ENCODE results near the gene VSTM2B.

GRCh38 chr19:29538146-29538545 is 12.4 kb downstream of the VSTM2B start:
- TF ChIP-seq POLR2AphosphoS5 (IDR thresholded peaks at IDR 0.05; ENCODE audit: low read depth, low read length) (no peak), TAF1 (IDR thresholded peaks at IDR 0.05; ENCODE audit: borderline replicate concordance, insufficient read depth, low read length) (no peak), REST (IDR thresholded peaks at IDR 0.05; ENCODE audit: insufficient read depth in 1 of 2, low read depth in 2 of 2, low read length in 2 of 2) (no peak)
